Muscle layer of duodenum (tissue), 2 donors: Measurements from ENCODE around the gene RERE.

Experiments used
- H3K27ac ChIP-seq: one replicate; pipeline ENCODE4 v1.7.0; 2013; ENCODE audit warnings: mild to moderate bottlenecking, low read length
- H3K27me3 ChIP-seq: one replicate; pipeline ENCODE4 v1.7.0; 2013; ENCODE audit warnings: low read depth, mild to moderate bottlenecking, control low read depth, low read length
- H3K36me3 ChIP-seq, 2 donors: one replicate each; pipeline ENCODE4 v1.7.0; 2013; ENCODE audit warnings: low read length in 2 of 2, control low read depth in 1 of 2, mild to moderate bottlenecking in 1 of 2; ENCODE audit not compliant: insufficient read depth in 2 of 2, control insufficient read depth in 1 of 2
- H3K4me1 ChIP-seq, 2 donors: one replicate each; pipeline ENCODE4 v1.7.0; 2013; ENCODE audit warnings: low read length in 2 of 2, mild to moderate bottlenecking in 2 of 2, control low read depth in 1 of 2, moderate library complexity in 1 of 2; ENCODE audit not compliant: insufficient read depth in 2 of 2, control insufficient read depth in 1 of 2
- H3K4me3 ChIP-seq, 2 donors: one replicate each; pipeline ENCODE4 v1.7.0; 2013; ENCODE audit warnings: low read length in 2 of 2, low read depth in 1 of 2, mild to moderate bottlenecking in 1 of 2
- H3K9me3 ChIP-seq, 2 donors: one replicate each; pipeline ENCODE4 v1.7.0; 2013; ENCODE audit warnings: low read length in 2 of 2, control low read depth in 1 of 2, mild to moderate bottlenecking in 1 of 2; ENCODE audit not compliant: control insufficient read depth in 1 of 2
- donor health status: healthy.

RERE gene

DNA sequence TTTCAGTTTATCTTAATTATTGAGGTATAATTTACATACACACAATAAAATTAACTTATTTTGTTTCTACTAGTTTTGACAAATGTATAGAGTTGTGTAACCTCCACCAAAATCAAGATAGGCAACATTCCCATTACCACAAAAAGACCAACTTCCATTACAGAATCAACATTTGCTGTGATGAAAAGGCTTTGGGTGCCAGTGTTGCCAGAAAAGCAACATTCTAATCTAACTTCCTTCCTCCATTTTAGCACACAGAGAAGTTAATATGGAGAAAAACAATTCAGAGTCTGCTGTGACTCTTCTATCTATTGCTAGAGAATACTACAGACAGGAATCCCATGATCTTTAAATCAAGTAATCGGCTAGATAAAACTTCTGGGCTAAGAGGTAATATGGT lies 245.3 kb downstream of the RERE start:
- H3K27ac ChIP-seq: peak overlapping the region; percentile 17
- peaks cover 9 to 16% of the 10 kb centered on the region in 2 donors for H3K4me1 ChIP-seq
- no peaks in the 10 kb centered on the region for H3K27me3 ChIP-seq
- H3K36me3 ChIP-seq: no peaks in the 10 kb centered on the region
- H3K4me3 ChIP-seq: no peak overlapping the region
- no peaks in the 10 kb centered on the region for H3K9me3 ChIP-seq

DNA sequence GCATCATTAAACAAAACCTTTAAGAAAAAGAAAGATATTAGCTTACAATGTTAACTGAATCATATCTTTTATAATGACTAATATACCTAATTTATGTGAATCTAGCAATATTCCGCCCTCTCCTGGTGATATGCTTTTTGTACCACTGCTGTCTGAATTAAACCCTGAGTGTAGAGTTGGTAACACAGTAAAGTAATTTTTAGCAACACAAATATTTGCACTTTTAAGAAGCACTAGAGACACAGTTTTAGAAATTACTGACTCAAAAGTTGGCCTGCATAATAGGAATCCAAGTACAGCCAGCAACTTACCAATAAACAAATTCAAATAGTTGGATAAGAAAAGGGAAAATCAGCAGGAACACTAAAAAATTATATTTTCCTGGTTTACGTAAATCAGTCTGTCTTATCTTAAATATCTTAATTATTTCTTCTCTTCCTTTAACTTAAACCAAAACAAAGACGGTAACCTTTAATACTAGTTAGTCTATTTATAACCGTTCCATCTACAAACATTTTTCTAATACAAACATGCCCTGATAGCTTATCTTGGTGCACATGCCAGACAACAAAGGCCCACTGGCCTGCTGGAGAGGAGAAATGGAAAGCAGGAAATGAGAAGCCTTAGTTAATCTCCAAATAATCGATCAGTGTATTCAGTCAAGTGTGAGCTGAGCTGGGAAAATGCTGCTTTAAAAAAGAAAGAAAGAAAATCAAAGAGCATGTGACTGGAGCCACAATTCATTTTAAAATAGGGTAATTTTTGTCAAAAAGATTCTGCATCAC lies 246.0 kb downstream of the RERE start:
- Histone ChIP-seq H3K4me3 (no peak overlapping the region), H3K36me3 (no peaks in the 10 kb centered on the region), H3K27ac (peak overlapping the region; percentile 17), H3K4me1 (peaks cover 9 to 16% of the 10 kb centered on the region in 2 donors), H3K27me3 (no peaks in the 10 kb centered on the region), H3K9me3 (no peaks in the 10 kb centered on the region)

DNA sequence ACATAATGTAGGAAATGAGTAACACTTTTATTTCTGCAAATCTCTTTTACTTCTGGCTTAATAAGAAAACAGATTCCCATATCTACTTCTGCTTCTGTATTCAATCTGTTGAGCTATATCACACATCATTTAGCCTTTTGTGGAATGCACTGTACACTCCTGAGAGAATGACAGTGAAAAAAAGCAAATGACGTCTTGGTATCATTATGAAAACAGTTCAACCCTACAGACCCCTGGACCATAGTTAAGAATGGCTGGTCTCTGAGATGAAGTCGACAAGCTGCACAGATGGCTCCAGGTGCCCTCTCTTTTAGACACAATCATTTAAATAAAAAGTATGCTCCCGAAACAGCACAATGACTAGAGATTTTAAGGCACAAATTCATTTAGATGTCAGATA lies 247.0 kb downstream of the RERE start:
- no peaks in the 10 kb centered on the region for H3K27me3 ChIP-seq
- no peak overlapping the region for H3K4me3 ChIP-seq
- H3K4me1 ChIP-seq: peaks cover 9 to 16% of the 10 kb centered on the region in 2 donors
- H3K36me3 ChIP-seq: no peaks in the 10 kb centered on the region
- H3K27ac ChIP-seq: no peak overlapping the region
- H3K9me3 ChIP-seq: no peaks in the 10 kb centered on the region

DNA sequence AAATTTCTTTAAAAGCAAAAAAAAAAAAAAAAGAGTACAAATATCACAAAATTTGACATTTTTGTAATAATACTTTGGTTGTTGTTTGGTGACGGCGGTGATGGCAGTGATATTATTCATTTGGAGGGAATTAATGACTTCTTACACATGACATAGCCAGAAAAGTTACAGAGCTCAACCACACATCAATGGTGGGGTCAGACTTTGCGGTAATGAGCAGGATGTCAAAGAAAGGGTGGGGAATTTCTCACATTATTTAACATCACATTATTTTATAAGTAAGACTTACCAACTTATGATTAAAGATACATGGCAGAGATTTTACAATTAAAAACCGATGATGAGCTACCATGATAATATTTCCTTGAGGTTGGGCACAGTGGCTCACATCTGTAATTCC lies 248.2 kb downstream of the RERE start:
- no peaks in the 10 kb centered on the region for H3K36me3 ChIP-seq
- no peaks in the 10 kb centered on the region for H3K27me3 ChIP-seq
- H3K4me3 ChIP-seq: no peak overlapping the region
- peaks cover 9 to 16% of the 10 kb centered on the region in 2 donors for H3K4me1 ChIP-seq
- H3K9me3 ChIP-seq: no peaks in the 10 kb centered on the region
- no peak overlapping the region for H3K27ac ChIP-seq

DNA sequence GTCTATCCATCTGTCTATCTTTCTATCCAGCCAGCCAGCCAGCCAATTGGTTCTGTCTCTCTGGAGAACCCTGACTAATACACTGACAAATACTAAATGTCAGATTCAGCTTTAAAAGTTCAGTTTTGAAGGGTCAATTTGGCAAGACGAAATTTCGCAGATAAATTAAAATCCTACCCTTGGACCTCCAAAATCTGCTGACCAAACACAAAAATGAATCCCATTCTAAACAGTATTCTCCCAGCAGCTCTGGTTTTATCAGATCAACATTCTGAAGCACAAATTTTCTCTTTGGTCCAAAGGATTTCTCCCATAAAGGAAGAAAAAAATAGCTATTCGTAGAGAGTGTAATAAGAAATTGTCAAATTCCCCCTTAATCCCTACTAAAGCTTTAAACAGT lies 248.6 kb downstream of the RERE start:
- Histone ChIP-seq H3K4me1 (peaks cover 9 to 16% of the 10 kb centered on the region in 2 donors), H3K27ac (no peak overlapping the region), H3K4me3 (no peak overlapping the region), H3K27me3 (no peaks in the 10 kb centered on the region), H3K36me3 (no peaks in the 10 kb centered on the region), H3K9me3 (no peaks in the 10 kb centered on the region)

DNA sequence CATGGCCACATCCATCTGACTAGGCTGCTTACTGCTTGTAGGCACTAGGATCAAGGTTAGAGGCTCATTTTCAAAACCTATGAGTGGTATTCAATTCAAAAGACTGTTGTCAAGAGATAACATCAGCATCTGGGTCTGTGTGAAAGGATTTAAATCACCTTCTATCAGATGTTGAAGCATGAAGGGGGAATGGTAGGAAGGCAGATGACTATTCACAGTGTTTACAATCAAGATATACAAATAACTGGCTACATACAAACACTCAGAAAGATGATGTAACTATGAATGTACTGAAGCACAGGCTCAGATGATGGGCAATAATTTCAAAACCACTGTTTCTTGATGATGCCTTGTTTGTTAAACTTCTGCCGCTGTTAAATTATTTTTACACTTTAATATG lies 250.3 kb downstream of the RERE start:
- Histone ChIP-seq H3K27ac (no peak overlapping the region), H3K4me1 (peaks cover 9 to 21% of the 10 kb centered on the region in 2 donors)

DNA sequence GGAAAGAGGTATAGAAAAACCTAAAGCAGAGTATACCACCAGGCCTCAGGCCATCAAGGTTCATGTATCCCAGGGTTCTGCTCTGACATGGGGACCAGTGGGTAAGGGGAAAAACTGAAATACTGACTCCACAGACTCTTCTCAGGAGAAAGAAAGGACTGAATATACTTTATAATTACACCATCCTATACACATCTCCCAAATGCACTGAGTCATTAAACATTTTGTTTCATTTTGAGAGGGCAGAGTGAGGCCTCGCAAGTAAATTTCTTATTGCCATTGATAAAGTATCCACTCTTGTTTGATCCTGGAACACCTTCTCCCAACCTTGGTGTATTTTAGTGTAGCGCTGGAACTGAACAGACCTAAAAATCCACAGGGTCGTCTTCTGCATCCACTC lies 251.6 kb downstream of the RERE start:
- Histone ChIP-seq H3K4me1 (peaks cover under 1 to 15% of the 10 kb centered on the region in 2 donors), H3K9me3 (no peaks in the 10 kb centered on the region), H3K27me3 (no peaks in the 10 kb centered on the region), H3K4me3 (no peak overlapping the region), H3K27ac (no peak overlapping the region), H3K36me3 (no peaks in the 10 kb centered on the region)

More for the DNA sequence above, 250.3 kb downstream of the RERE start:
- no peaks in the 10 kb centered on the region for H3K9me3 ChIP-seq
- H3K4me3 ChIP-seq: no peak overlapping the region
- no peaks in the 10 kb centered on the region for H3K36me3 ChIP-seq
- H3K27me3 ChIP-seq: no peaks in the 10 kb centered on the region

DNA sequence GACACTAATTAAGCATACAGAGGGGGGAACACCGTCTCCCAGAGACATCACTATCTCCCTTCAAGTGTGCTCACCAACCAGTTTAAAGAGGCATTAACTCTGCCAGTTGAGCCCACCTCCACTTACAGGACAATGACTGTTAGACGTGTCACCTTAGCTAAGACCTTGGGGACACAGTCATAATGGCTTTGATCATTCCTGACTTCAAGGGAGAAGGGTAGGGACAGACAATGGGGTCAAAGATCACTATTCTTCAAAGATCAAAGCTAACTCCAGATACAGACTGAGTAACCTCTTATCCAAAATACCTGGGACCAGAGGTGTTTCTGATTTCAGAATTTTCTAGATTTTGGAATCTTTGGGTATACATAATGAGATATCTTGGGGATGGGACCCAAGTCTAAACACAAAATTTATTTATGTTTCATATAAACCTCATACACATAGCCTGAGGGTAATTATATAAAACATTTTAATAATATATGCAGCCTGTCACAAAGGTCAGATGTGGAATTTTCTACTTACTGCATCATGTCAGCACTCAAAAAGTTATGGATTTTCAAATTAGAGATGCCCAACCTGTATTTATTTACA lies 253.4 kb downstream of the RERE start:
- Histone ChIP-seq H3K27ac (no peak overlapping the region), H3K4me1 (peaks cover 0 to 9% of the 10 kb centered on the region in 2 donors), H3K9me3 (no peaks in the 10 kb centered on the region), H3K36me3 (no peaks in the 10 kb centered on the region), H3K27me3 (no peaks in the 10 kb centered on the region), H3K4me3 (no peak overlapping the region)

DNA sequence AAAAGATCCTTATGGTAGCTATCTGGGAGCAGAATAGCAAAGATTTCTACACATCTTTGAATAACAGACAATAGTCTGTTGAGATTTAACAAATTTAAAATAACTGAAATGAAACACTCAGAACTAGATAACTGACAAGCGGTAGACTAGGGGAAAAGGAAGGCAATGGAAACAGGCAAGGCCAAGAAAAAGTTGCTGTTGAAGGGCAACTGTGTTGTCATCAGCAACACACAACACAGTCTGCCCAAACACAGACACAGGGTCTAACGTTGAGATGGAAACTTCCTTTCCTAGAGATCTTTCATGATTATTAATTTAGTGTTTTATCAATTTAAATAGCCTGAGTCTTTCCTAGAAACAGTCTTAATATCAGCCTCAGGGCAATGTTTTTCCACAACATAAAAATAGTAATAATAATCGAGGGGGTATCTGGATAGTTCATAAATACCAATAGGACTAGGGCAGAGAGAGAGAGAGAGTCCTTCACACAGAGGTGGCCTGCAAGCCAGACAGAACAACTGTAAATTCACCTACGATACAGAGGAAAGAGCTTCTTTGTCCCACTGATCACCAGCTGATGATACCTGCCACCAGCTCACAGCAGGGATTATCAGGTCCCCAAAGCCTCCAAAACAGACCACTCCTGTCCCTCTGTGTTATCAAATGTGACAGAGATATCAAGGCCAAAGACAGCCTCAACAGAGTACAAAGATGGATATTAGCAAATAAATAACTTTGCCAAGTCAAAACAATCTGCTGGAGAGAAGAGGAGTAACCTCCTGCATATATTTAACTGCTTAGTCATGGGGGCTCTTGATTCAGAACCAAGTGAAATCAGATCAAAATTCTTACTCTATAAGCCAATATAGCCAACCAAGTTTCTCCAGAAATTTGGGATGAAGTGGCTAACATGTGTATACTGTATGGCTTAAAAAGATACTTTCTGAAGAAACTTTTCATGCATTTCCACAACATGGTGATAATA lies 254.3 kb downstream of the RERE start:
- no peaks in the 10 kb centered on the region for H3K27me3 ChIP-seq
- H3K9me3 ChIP-seq: no peaks in the 10 kb centered on the region
- H3K27ac ChIP-seq: no peak overlapping the region
- H3K4me3 ChIP-seq: no peak overlapping the region
- no peaks in the 10 kb centered on the region for H3K36me3 ChIP-seq
- H3K4me1 ChIP-seq: peaks cover 0 to 9% of the 10 kb centered on the region in 2 donors

DNA sequence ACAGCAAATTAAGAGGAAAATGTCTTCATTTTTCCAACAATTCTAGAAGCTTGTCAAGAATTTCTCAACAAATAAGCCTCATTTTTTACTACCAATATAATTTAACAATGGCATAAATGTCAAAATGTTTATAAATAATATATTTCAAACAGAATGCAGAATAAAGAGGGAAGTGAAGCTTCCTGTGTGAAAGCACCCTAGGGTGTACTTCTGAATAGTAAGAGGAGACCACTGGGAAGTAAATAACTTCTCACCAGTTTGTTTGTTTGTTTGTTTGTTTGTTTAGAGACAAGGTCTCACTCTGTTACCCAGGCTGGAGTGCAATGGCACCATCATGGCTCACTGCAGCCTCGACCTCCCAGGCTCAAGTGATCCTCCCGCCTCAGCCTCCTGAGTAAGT lies 255.2 kb downstream of the RERE start:
- peaks cover 0 to 9% of the 10 kb centered on the region in 2 donors for H3K4me1 ChIP-seq
- no peak overlapping the region for H3K27ac ChIP-seq
- H3K9me3 ChIP-seq: no peaks in the 10 kb centered on the region
- H3K4me3 ChIP-seq: no peak overlapping the region
- no peaks in the 10 kb centered on the region for H3K36me3 ChIP-seq
- H3K27me3 ChIP-seq: no peaks in the 10 kb centered on the region
